ELR (cell line): ENCODE data around the gene PRKG2.
"Not testable (repeated sequence)": the region's sequence is repeated elsewhere in the genome, so short reads cannot be mapped to it uniquely, and the experiment has no call there.

Experiments used
- DNase-seq: peaks from one replicate; pipeline ENCODE4 v3.0.0-alpha.2; 2015; ENCODE audit warnings: low read depth

Gene PRKG2

GRCh38 chr4:81153714-81154323 is 61.2 kb downstream of the PRKG2 start:
- not testable (repeated sequence) for DNase-seq

- no peak for DNase-seq
These were observed 61.9 kb downstream of the PRKG2 start for GRCh38 chr4:81152839-81153713.

GRCh38 chr4:81149976-81150375 is 65.0 kb downstream of the PRKG2 start:
- DNase-seq = no peak

- no peak for DNase-seq
These were observed 66.4 kb downstream of the PRKG2 start for GRCh38 chr4:81148576-81148975.

- DNase-seq = no peak
These were observed 68.6 kb downstream of the PRKG2 start for GRCh38 chr4:81146466-81146865.

- DNase-seq = no peak
These were observed 71.8 kb downstream of the PRKG2 start for GRCh38 chr4:81143183-81143582.

- DNase-seq = no peak
These were observed 72.3 kb downstream of the PRKG2 start for GRCh38 chr4:81142744-81143143.

- no peak for DNase-seq
These were observed 77.1 kb downstream of the PRKG2 start for GRCh38 chr4:81137894-81138293.

- no peak for DNase-seq
These were observed 77.6 kb downstream of the PRKG2 start for GRCh38 chr4:81137446-81137845.

GRCh38 chr4:81136161-81136905 is 78.7 kb downstream of the PRKG2 start:
- DNase-seq = peak; percentile 1

GRCh38 chr4:81135501-81135900 is 79.5 kb downstream of the PRKG2 start:
- no peak for DNase-seq

GRCh38 chr4:81131563-81131962 is 83.5 kb downstream of the PRKG2 start:
- DNase-seq = no peak

- DNase-seq = no peak
These were observed 84.0 kb downstream of the PRKG2 start for GRCh38 chr4:81131066-81131465.

GRCh38 chr4:81130569-81130968 is 84.5 kb downstream of the PRKG2 start:
- DNase-seq = no peak

GRCh38 chr4:81120055-81120454 is 95.0 kb downstream of the PRKG2 start:
- no peak for DNase-seq

- no peak for DNase-seq
These were observed 96.9 kb downstream of the PRKG2 start for GRCh38 chr4:81118086-81118485.

GRCh38 chr4:81116566-81116965 is 98.5 kb downstream of the PRKG2 start:
- no peak for DNase-seq

GRCh38 chr4:81113024-81113423 is 102.0 kb downstream of the PRKG2 start:
- no peak for DNase-seq

- no peak for DNase-seq
These were observed 105.7 kb downstream of the PRKG2 start for GRCh38 chr4:81109356-81109755.

GRCh38 chr4:81106150-81106549 is 108.9 kb downstream of the PRKG2 start:
- DNase-seq = no peak

- DNase-seq = no peak
These were observed 112.9 kb downstream of the PRKG2 start for GRCh38 chr4:81102107-81102506.

- DNase-seq = no peak
These were observed 118.5 kb downstream of the PRKG2 start for GRCh38 chr4:81096566-81096965.

GRCh38 chr4:81095389-81095788 is 119.6 kb downstream of the PRKG2 start:
- DNase-seq = no peak
